ENCODE data around the gene RNASEH1. TPM values are rescaled to one million over a fixed set of nuclear protein-coding genes. Genes with fewer than 3 reads are reported as not detected.

RNASEH1 gene
- total and polyA plus RNA-seq, 2 donors from 2014 or later = 6.8 to 21.1 TPM

- Histone ChIP-seq H3K9me3 (ENCODE audit: control insufficient read depth in 2 of 3, insufficient read depth in 1 of 3, low read length in 3 of 3) (peaks cover 0 to 6% (median 0%) of the 10 kb centered on the region in 3 donors), H3K36me3 (ENCODE audit: control insufficient read depth in 2 of 3, insufficient read depth in 3 of 3, low read length in 3 of 3) (peaks cover 0 to 7% (median 0%) of the 10 kb centered on the region in 3 donors), H3K4me3 (ENCODE audit: low read length in 3 of 3) (no peak overlapping the region), H3K27ac (ENCODE audit: low read depth in 2 of 2, low read length in 2 of 2) (peak overlapping the region; percentile 14 to 77), H3K4me1 (ENCODE audit: control insufficient read depth in 2 of 3, insufficient read depth in 2 of 3, low read depth in 1 of 3, low read length in 3 of 3) (peaks cover 0 to 40% (median 21%) of the 10 kb centered on the region in 3 donors), H3K27me3 (ENCODE audit: control insufficient read depth, insufficient read depth, low read length) (no peaks in the 10 kb centered on the region), H3K9ac (ENCODE audit: low read length in 3 of 3) (no peak overlapping the region)
- FAIRE-seq (no peak), DNase-seq (no peak)
- TF ChIP-seq CTCF (IDR thresholded peaks at IDR 0.05; ENCODE audit: borderline replicate concordance, extremely low read depth, insufficient read depth) = no peak
- intact Hi-C loops (cut with DNase I) = no loop called here
Measured at GRCh38 chr2:3522961-3523421, 35.1 kb downstream of the RNASEH1 start.

DNA sequence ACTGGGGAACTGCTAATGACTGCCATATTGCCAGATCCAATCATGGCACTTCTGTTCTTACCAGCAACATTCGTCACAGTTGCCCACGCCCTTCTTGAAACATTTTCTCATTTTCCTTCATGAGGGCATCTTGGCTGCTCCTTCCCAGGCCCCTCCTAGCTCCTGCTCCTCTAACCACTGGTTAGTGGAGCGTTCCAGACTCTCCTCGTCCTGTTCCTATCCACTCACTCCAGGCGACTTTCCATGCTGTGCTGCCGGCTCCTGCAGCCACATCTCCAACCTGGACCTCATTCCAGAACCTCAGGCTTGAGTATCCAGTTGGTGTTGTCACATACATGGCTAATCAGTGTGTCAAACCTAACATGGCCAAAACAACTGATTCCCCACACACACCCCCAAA is 37.5 kb downstream of the RNASEH1 start:
- peaks cover 0 to 41% (median 21%) of the 10 kb centered on the region in 3 donors for H3K4me1 ChIP-seq (ENCODE audit: control insufficient read depth in 2 of 3, insufficient read depth in 2 of 3, low read depth in 1 of 3, low read length in 3 of 3)
- H3K9me3 ChIP-seq (ENCODE audit: control insufficient read depth in 2 of 3, insufficient read depth in 1 of 3, low read length in 3 of 3) = no peaks in the 10 kb centered on the region
- peak overlapping the region in 2 of 3 donors; percentile 84 to 91 for H3K4me3 ChIP-seq (ENCODE audit: low read length in 3 of 3)
- intact Hi-C loops (cut with DNase I) = no loop called here
- DNase-seq (no peak), FAIRE-seq (no peak)
- peaks cover 0 to 3% (median 0%) of the 10 kb centered on the region in 3 donors for H3K36me3 ChIP-seq (ENCODE audit: control insufficient read depth in 2 of 3, insufficient read depth in 3 of 3, low read length in 3 of 3)
- H3K27me3 ChIP-seq (ENCODE audit: control insufficient read depth, insufficient read depth, low read length) = no peaks in the 10 kb centered on the region
- no peak overlapping the region for H3K27ac ChIP-seq (ENCODE audit: low read depth in 2 of 2, low read length in 2 of 2)
- TF ChIP-seq CTCF (IDR thresholded peaks at IDR 0.05; ENCODE audit: borderline replicate concordance, extremely low read depth, insufficient read depth) = no peak
- no peak overlapping the region for H3K9ac ChIP-seq (ENCODE audit: low read length in 3 of 3)

DNA sequence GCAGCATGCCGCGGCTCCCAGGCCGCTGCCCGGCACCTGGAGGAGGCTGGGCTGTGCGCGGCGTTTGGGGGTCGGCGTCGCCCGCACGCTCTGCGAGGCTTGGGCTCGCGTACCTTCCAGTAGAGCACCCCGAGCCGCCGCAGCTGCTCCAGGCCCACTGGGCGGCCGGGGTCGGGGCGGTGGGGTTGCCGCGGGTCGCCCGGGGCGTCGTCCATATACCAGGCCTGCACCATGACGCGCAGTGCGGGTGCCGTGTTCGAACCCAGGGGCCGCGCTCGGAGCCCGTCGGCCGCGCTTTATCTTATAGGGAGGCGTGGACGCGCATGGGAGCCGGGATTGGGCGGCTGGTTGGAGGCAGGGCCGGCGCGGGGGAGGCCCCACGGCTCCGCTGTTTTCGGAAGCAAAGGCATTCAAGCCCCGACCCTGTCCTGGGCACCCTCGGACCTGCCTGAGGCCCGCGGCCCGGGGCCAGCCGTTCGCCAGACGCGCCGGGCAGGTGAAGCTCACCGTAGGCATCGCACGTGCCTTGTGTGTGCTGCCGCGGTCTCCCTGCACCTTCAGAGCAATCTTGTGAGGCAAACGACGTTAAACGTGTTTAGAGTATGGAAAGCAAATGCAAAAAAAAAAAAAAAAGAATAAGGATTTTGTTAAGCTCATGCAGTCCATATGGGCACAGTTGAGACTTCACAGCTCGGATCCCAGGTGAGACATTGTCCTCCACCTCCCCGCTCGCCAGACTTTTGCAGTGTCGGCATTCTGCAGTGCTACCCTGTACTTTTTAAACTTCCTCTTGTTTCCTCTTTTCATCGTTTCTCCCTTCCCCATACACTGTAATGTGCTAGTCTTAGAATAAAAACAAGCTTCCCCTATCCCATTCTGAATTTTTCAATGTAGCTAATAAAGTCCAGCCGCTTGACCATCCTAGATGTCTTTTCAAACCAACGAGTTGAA is 38.6 kb downstream of the RNASEH1 start, which contains the start of gene ADI1:
TSS of gene ADI1 (minus strand) at position 277 of the 951 bp plus-strand sequence. CDS start at position 233, 44 bp downstream.
- FAIRE-seq = no peak
- intact Hi-C loops (cut with DNase I) = no loop called here
- H3K4me1 ChIP-seq (ENCODE audit: control insufficient read depth in 2 of 3, insufficient read depth in 2 of 3, low read depth in 1 of 3, low read length in 3 of 3) = peaks cover 0 to 30% (median 13%) of the 10 kb centered on the region in 3 donors

More for the DNA sequence above, 38.6 kb downstream of the RNASEH1 start, which contains the start of gene ADI1:
- Histone ChIP-seq H3K36me3 (ENCODE audit: control insufficient read depth in 2 of 3, insufficient read depth in 3 of 3, low read length in 3 of 3) (peaks cover 0 to 3% (median 0%) of the 10 kb centered on the region in 3 donors), H3K9ac (ENCODE audit: low read length in 3 of 3) (peak within 1 kb of the TSS; percentile 51 to 80 (median 60)), H3K27ac (ENCODE audit: low read depth in 2 of 2, low read length in 2 of 2) (peak within 1 kb of the TSS; percentile 96 to 98), H3K4me3 (ENCODE audit: low read length in 3 of 3) (peak within 1 kb of the TSS; percentile 70 to 93 (median 84)), H3K27me3 (ENCODE audit: control insufficient read depth, insufficient read depth, low read length) (no peaks in the 10 kb centered on the region), H3K9me3 (ENCODE audit: control insufficient read depth in 2 of 3, insufficient read depth in 1 of 3, low read length in 3 of 3) (no peaks in the 10 kb centered on the region)
- DNase-seq = peak in 3 of 5 donors; percentile 79 to 95 (median 89)
- no peak for TF ChIP-seq CTCF (IDR thresholded peaks at IDR 0.05; ENCODE audit: borderline replicate concordance, extremely low read depth, insufficient read depth)

All from kidney (tissue), 14 donors.